Measurements from ENCODE around the gene PEX5L.
"Not testable (repeated sequence)": the region's sequence is repeated elsewhere in the genome, so short reads cannot be mapped to it uniquely, and the experiment has no call there.

DNA sequence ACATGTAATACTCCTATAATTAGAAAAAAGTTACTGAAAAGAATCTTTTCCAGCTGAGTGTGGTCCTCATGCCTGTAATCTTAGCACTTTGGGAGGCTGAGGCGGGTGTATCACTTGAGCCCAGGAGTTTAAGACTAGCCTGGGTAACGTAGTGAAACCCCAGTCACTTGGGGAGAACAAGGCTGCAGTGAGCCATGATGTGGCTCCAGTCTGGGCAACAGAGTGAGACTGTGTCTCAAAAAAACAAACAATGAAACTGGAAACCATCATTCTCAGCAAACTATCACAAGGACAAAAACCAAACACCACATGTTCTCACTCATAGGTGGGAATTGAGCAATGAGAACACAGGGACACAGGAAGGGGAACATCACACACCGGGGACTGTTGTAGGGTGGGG, 18.9 kb upstream of the PEX5L start:
- not testable (repeated sequence) for TF ChIP-seq POLR2A (IDR thresholded peaks at IDR 0.05)
- TF ChIP-seq, protein P1, sequence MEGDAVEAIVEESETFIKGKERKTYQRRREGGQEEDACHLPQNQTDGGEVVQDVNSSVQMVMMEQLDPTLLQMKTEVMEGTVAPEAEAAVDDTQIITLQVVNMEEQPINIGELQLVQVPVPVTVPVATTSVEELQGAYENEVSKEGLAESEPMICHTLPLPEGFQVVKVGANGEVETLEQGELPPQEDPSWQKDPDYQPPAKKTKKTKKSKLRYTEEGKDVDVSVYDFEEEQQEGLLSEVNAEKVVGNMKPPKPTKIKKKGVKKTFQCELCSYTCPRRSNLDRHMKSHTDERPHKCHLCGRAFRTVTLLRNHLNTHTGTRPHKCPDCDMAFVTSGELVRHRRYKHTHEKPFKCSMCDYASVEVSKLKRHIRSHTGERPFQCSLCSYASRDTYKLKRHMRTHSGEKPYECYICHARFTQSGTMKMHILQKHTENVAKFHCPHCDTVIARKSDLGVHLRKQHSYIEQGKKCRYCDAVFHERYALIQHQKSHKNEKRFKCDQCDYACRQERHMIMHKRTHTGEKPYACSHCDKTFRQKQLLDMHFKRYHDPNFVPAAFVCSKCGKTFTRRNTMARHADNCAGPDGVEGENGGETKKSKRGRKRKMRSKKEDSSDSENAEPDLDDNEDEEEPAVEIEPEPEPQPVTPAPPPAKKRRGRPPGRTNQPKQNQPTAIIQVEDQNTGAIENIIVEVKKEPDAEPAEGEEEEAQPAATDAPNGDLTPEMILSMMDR (IDR thresholded peaks at IDR 0.05) = not testable (repeated sequence)

Data from adrenal gland (tissue), 5 donors.